Measurements from ENCODE around the gene POLD4. TPM values are rescaled to one million over a fixed set of nuclear protein-coding genes. Genes with fewer than 3 reads are reported as not detected.

POLD4 gene
- total RNA-seq, 1 experiment from 2014 or later, result 78.7 TPM

- CTCF ChIA-PET, result interaction anchor here (0.6 kb wide), 1 partner anchor 46 kb away, joined by 5 read pairs; no protein-coding TSS in a partner anchor
- Histone ChIP-seq H3K27me3 (ENCODE audit: control insufficient read depth, insufficient read depth, low read length) (no peaks in the 10 kb centered on the region), H3K4me1 (ENCODE audit: control insufficient read depth, insufficient read depth, low read length) (no peaks in the 10 kb centered on the region), H3K36me3 (ENCODE audit: control insufficient read depth, insufficient read depth, low read length) (no peaks in the 10 kb centered on the region), H3K27ac (ENCODE audit: low read length) (no peak overlapping the region), H3K9me3 (ENCODE audit: control insufficient read depth, insufficient read depth, low read depth, low read length) (no peaks in the 10 kb centered on the region), H3K4me3 (ENCODE audit: low read depth in 2 of 2, low read length in 2 of 2) (no peak overlapping the region)
- in situ Hi-C loops (cut with HindIII; ENCODE audit: low pct_unique_long_range_greater_than_20kb, low sequenced_read_pairs) (no loop called here), intact Hi-C loops (cut with micrococcal nuclease; ENCODE audit: unreplicated experiment) (loop anchor here (10.0 kb wide), 1 partner anchor 218 kb away; no protein-coding TSS in a partner anchor)
- POLR2A ChIA-PET, result no interaction called here
- ATAC-seq, result no peak
- no peak for DNase-seq (ENCODE audit: low read depth, low spot score)
- BruUV-seq (replicated peaks), result no TSS peak
- TF ChIP-seq POLR2AphosphoS5 (IDR thresholded peaks at IDR 0.05; ENCODE audit: low read depth, low read length) (no peak; the same call in 1 of the 2 replicates), CTCF (IDR thresholded peaks at IDR 0.05) (no peak), REST (IDR thresholded peaks at IDR 0.05; ENCODE audit: insufficient read depth in 1 of 2, low read depth in 2 of 2, low read length in 1 of 2) (no peak), SIN3A (IDR thresholded peaks at IDR 0.05; ENCODE audit: borderline replicate concordance, insufficient read depth, low read depth, low read length) (no peak), TCF7L2 (IDR thresholded peaks at IDR 0.05; ENCODE audit: low read depth, low read length) (no peak)
Measured at GRCh38 chr11:67312187-67313021, 40.9 kb downstream of the POLD4 start.

GRCh38 chr11:67311556-67312082 is 41.7 kb downstream of the POLD4 start:
- ChIA-PET CTCF (no interaction called here), POLR2A (no interaction called here)
- Histone ChIP-seq H3K27me3 (ENCODE audit: control insufficient read depth, insufficient read depth, low read length) (no peaks in the 10 kb centered on the region), H3K4me3 (ENCODE audit: low read depth in 2 of 2, low read length in 2 of 2) (no peak overlapping the region), H3K27ac (ENCODE audit: low read length) (no peak overlapping the region), H3K9me3 (ENCODE audit: control insufficient read depth, insufficient read depth, low read depth, low read length) (no peaks in the 10 kb centered on the region), H3K36me3 (ENCODE audit: control insufficient read depth, insufficient read depth, low read length) (no peaks in the 10 kb centered on the region), H3K4me1 (ENCODE audit: control insufficient read depth, insufficient read depth, low read length) (no peaks in the 10 kb centered on the region)
- DNase-seq (ENCODE audit: low read depth, low spot score) (no peak), ATAC-seq (peak; percentile 52)
- intact Hi-C loops (cut with micrococcal nuclease; ENCODE audit: unreplicated experiment), result loop anchor here (10.0 kb wide), 1 partner anchor 217 kb away; no protein-coding TSS in a partner anchor
- in situ Hi-C loops (cut with HindIII; ENCODE audit: low pct_unique_long_range_greater_than_20kb, low sequenced_read_pairs), result no loop called here
- no peak for TF ChIP-seq REST (IDR thresholded peaks at IDR 0.05; ENCODE audit: insufficient read depth in 1 of 2, low read depth in 2 of 2, low read length in 1 of 2)
- no TSS peak for BruUV-seq (replicated peaks)
